ENCODE data around the gene PSMB4.

Gene PSMB4

GRCh38 chr1:151443846-151444782, 44.7 kb downstream of the PSMB4 start:
- DNase-seq = peak; percentile 53

- no peak for DNase-seq
Measured at GRCh38 chr1:151444783-151445177, 45.4 kb downstream of the PSMB4 start.

GRCh38 chr1:151447696-151448095, 48.3 kb downstream of the PSMB4 start:
- DNase-seq = no peak
